ES-I3 (cell line): Measurements from ENCODE around the gene DYNC1I2.

ENCODE experiments used
- H3K36me3 ChIP-seq: 2 replicates; pipeline ENCODE4 v1.6.1; 2013; ENCODE audit warnings: mild to moderate bottlenecking, low read length, control low read depth, moderate library complexity; ENCODE audit not compliant: insufficient read depth
- H3K4me1 ChIP-seq: 2 replicates; pipeline ENCODE4 v1.6.1; 2013; ENCODE audit warnings: mild to moderate bottlenecking, control low read depth, low read length; ENCODE audit not compliant: insufficient read depth
- H3K9ac ChIP-seq: 2 replicates; pipeline ENCODE4 v1.6.1; 2013; ENCODE audit warnings: low read depth, mild to moderate bottlenecking, low read length, moderate library complexity
- H3K9me3 ChIP-seq: 2 replicates; pipeline ENCODE4 v1.6.1; 2013; ENCODE audit warnings: mild to moderate bottlenecking, low read length, moderate library complexity; ENCODE audit not compliant: control insufficient read depth, insufficient read depth

Gene DYNC1I2

DNA sequence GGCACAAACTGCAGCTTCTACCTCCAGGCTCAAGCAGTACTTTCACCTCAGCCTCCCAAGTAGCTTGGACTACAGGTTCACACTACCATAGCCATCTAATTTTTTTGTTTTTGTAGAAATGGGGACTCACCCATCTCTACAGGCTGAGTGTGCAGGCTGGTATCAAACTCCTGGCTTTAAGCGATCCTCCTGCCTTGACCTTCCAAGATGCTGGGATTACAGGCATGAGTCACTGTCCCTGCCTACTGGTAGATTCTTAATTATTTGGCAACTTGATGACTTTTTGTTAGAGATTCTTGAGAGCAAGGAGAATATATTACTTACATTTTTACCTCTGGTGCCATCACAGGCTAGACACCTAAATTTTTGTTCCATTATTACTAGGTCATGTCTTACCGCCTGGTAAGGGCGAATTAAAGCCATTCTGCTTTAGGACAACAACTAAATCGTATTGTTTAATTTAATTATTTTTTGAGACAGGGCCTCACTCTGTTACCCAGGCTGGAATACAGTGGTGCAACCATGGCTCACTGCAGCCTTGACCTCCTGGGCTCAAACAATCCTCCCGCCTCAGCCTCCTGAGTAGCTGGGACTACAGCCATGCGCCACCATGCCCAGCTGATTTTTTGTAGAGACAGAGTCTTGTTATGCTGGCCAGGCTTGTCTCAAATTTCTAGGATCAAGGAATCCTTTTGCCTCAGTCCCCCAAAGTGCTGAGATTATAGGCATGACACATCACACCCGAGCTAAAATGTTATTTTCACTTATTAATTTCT lies 15.7 kb downstream of the DYNC1I2 start:
- Histone ChIP-seq H3K4me1 (no peaks in the 10 kb centered on the region), H3K9ac (no peak overlapping the region), H3K9me3 (no peaks in the 10 kb centered on the region), H3K36me3 (no peaks in the 10 kb centered on the region)

DNA sequence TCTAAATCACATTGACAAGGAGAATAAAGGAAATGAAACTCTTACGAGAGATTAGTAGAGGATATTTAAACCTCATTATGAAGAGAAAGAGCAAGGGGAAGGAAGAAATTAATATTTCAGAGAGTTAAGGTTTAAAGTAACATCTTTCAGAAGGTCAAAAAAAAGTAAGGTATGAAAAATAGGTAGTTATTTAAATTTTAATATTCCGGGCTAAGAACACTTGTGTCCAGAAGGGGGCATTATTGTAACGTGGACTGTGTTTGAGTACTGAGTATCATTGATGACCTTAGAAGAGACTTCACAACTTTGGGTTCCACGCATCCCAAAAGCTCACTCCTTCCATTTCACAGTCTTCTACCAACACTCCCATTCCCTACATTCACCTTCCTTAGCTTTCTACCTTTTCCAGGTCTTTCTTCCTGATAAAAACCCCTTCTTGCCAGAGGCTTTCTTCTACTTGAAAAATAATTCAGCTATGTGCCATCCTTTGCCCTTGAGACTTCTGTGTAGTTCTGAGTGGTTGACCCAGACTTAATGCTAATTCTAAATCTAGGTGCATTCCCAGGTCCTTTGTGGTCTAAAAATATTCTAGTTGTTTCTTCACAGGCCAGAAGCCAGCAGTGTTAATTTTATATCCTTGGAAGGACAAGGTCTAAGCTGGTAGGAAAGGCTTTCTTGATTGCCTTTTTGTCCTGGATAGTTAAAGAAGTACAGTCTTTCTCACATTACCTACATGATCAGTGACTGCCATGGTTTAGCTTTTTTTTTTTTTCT lies 16.5 kb downstream of the DYNC1I2 start:
- no peak overlapping the region for H3K9ac ChIP-seq
- no peaks in the 10 kb centered on the region for H3K4me1 ChIP-seq

DNA sequence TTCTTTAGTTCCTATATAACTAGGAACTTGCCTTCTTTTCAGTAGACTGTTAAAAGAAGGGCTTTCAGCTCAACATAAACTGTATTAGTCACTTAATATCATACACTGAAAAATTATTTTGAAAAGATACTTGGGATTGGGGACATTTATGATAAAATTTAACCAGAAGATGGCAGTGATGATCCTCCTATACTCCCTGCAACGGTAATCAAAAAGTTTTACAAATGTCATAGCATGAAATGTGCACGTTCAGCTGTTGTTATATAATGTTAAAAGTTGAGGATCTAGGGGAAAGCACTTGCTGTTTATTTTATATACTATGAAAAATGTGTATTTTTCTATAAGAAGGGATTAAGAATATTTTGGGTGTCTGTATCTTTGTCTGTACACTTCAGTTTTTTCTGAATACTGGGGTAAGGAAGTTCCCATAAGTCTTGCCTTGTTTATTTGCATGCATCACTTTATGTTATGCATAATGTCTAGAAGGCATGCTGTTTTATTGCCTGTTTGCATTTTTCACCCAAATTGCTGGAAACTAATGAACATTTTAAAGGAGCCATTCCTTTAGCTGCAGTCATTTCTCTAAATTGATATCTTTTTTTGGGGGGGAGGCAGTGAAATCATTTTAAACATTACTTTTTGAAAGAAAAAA lies 19.0 kb downstream of the DYNC1I2 start:
- H3K9ac ChIP-seq, result no peak overlapping the region
- no peaks in the 10 kb centered on the region for H3K4me1 ChIP-seq
- no peaks in the 10 kb centered on the region for H3K9me3 ChIP-seq
- no peaks in the 10 kb centered on the region for H3K36me3 ChIP-seq

More for the DNA sequence above, 16.5 kb downstream of the DYNC1I2 start:
- H3K36me3 ChIP-seq, result no peaks in the 10 kb centered on the region
- no peaks in the 10 kb centered on the region for H3K9me3 ChIP-seq

DNA sequence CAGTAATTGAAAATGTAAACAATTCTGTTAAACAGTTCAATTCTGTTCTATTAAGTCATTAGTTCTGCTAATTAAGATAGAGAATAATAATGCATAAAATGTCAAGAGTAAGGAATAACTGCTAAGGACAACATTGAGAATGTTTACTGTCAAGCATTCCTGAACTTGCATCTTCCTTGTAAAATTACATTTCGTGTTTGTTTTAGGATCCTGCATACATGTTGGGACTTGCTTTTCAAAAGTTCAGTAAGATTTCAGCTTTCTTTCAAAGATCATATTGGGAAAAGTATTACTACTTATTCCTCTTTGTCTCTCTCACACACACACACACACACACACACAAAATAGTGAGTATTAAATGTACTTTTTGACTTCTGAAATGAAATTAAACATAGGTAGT lies 20.5 kb downstream of the DYNC1I2 start:
- Histone ChIP-seq H3K4me1 (peaks cover 5% of the 10 kb centered on the region; the same call in 1 of the 2 replicates), H3K36me3 (no peaks in the 10 kb centered on the region), H3K9ac (no peak overlapping the region), H3K9me3 (no peaks in the 10 kb centered on the region)

DNA sequence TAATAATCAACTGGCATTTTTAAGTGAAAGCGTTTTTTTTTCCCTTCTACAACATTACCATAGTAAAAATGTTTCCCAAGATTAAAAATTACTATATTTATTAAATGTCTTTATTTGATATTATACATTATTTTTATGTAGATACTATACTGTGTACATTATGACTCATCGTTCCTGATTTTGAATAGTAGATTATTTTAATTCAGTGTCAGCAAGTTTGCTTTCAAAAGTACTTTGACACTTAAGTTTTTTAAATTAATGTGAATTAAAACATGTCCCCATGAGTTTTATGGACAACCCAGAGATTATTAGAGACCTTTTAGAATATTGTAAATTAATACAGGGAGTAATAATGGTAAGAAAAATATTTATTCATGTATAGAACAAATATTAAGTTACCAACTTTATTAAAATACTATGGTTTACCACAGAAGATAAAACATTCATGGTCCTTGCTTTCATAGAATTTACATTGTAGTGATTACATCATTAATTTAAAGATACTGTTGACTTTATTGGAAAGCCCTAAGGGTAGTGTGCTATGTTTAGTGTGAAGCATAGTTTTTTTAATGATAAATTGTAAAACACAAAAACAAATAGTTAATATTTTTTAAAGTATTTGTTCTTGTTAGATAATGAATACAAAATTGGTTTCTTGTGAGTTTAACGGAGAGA lies 21.9 kb downstream of the DYNC1I2 start:
- Histone ChIP-seq H3K36me3 (no peaks in the 10 kb centered on the region), H3K9ac (no peak overlapping the region), H3K4me1 (peaks cover 5% of the 10 kb centered on the region; the same call in 1 of the 2 replicates), H3K9me3 (no peaks in the 10 kb centered on the region)

- H3K9me3 ChIP-seq, result no peaks in the 10 kb centered on the region
Observed at GRCh38 chr2:171711351-171711750, 24.1 kb downstream of the DYNC1I2 start.

GRCh38 chr2:171712051-171712450 lies 24.8 kb downstream of the DYNC1I2 start:
- Histone ChIP-seq H3K9me3 (no peaks in the 10 kb centered on the region), H3K4me1 (peaks cover 5% of the 10 kb centered on the region; the same call in 1 of the 2 replicates), H3K36me3 (no peaks in the 10 kb centered on the region), H3K9ac (no peak overlapping the region)

More at GRCh38 chr2:171711351-171711750, 24.1 kb downstream of the DYNC1I2 start:
- no peaks in the 10 kb centered on the region for H3K36me3 ChIP-seq
- H3K9ac ChIP-seq, result no peak overlapping the region
- H3K4me1 ChIP-seq, result peaks cover 5% of the 10 kb centered on the region; the same call in 1 of the 2 replicates

DNA sequence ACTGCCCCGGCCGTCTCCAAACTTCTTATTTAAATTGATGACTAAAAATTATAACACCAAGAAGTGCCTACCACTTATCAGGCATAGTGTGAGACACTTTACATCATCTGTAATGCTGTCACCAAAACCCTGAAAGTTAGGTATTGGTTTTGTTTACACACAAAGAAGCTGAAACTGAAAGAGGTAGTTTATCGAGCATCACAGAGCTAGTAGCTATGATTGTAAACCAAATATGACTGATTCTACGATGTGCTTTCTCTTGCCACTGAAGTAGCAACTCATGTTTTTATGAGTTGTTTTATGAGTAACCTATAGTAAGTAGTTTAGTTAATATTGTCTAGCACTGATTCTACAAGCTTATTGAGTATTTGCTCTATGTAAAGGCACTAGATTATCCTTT lies 31.5 kb downstream of the DYNC1I2 start:
- Histone ChIP-seq H3K9ac (no peak overlapping the region), H3K9me3 (no peaks in the 10 kb centered on the region), H3K36me3 (no peaks in the 10 kb centered on the region), H3K4me1 (no peaks in the 10 kb centered on the region)

- H3K9me3 ChIP-seq, result no peaks in the 10 kb centered on the region
- H3K4me1 ChIP-seq, result no peaks in the 10 kb centered on the region
- no peak overlapping the region for H3K9ac ChIP-seq
- H3K36me3 ChIP-seq, result no peaks in the 10 kb centered on the region
Observed at GRCh38 chr2:171719660-171720059, 32.4 kb downstream of the DYNC1I2 start.

DNA sequence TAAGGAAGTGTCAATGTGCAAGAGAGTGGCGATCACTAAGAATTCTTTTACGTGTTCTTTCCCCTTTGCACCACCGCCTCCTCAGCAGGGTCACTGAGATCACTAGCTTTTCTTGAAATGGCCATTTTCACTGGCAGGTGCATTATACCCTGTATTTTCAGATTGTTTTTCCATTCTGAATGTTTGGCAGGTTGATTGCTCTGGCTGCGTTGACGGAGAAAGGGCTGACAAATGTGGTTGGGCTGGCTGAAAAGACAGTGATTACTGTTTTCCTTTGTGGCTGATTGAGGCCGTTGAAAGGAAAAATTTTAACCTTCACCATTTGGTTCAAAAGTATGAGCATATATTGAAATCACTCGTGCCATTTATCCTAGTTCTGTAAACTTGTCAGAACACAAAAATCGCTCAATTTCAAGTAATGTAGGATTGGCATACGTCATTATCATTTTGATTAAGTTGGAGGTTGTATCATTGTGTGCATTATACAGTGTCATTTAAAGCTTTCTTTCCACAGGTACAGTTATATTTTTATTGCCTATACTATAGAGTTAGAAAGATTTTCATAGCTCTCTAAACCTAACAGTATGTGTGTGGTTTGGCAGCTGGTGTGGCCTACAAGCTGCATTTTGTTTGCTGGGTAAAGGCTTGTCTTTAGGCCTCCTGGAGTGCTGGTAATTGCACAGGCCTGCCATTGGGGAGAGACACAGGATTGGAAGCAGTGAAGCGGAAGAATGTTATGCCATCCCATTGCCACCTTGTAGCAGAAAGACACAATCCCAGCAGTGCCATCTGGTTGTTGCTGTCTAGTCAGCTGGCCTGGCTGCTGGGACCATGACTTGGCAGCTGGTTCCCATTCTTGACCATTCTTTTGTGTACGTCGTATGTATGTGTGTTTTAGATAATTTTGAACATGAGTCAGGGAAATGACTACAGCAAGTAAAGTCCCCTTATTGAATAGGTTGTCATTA lies 36.7 kb downstream of the DYNC1I2 start:
- H3K4me1 ChIP-seq, result no peaks in the 10 kb centered on the region
- no peaks in the 10 kb centered on the region for H3K9me3 ChIP-seq
- H3K36me3 ChIP-seq, result no peaks in the 10 kb centered on the region
- H3K9ac ChIP-seq, result no peak overlapping the region

DNA sequence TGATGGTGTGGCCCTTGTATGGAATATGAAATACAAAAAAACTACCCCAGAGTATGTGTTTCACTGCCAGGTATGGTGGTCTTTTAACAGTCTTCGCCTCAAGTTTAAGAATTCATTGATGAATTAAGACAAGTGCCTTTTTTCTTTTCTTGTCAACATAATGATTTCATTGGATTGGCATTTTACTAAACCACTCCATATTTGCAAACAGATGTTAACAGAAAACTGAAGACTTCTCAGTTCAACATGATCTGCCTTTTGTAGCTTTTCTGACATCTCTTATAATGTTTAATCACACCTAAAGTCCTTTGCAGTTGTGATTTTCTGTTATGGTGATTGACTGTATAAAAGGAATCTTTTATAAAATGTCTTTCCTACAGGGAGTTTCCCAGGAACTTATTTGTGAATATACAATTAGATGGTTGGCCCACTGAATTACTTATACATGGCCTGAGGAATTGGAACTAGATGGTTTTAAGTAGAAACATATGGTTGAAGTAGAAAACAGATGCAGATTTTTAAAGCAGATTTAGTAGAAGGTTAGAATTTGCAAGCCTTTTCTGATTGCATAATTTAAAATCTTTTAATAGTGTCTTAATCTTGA lies 39.7 kb downstream of the DYNC1I2 start:
- Histone ChIP-seq H3K36me3 (0 out of 2 replicates have a peak, but pooled peaks cover 6% of the 10 kb centered on the region), H3K4me1 (no peaks in the 10 kb centered on the region), H3K9ac (no peak overlapping the region), H3K9me3 (no peaks in the 10 kb centered on the region)

DNA sequence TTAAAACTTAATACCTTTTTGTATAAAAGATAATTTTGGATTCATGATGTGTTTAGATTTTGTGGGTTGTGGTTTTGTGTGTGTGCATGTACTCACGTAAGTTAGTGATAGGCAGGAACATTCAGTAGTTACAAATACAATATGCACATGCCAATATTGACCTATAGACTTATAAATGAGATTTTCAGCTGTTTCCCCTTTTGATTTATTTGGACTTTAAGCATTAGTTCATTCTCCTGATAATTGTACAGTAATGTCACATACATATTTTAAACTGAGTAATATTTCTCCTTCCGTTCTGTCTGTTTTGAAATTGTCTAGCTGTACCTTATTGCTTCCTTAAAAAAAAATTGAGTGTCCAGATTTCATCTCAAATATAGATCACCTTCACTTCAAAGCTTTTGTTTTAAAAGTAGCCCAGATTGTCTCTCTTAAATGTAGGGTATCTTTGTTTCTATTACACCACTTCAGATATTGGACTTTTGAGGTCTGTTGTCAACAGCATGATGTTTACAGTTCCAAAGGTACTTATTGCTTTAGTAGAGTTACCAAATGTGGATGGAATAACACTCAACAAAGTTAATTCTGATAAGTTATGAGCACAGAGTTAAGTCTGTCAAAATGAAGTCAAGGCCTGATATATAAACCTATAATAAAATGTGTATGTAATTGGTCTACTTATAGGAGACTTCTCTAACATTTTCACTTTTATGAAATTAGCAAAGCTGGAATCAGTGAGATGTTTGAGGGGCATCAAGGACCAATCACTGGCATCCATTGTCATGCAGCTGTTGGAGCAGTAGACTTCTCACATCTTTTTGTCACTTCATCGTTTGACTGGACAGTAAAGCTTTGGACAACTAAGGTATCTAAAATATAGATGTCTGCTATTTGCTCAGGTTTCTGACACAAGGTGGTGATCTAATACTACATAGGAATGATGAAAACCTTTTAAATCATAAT lies 42.0 kb downstream of the DYNC1I2 start:
- Histone ChIP-seq H3K9me3 (no peaks in the 10 kb centered on the region), H3K4me1 (no peaks in the 10 kb centered on the region), H3K9ac (no peak overlapping the region), H3K36me3 (0 out of 2 replicates have a peak, but pooled peaks cover 9% of the 10 kb centered on the region)
